Common myeloid progenitor, CD34-positive (primary cell): Measurements from ENCODE around the gene NGB.
A peak's percentile ranks its signal among the peaks of the same experiment; 100 is the strongest.

Source experiments
- CTCF ChIA-PET: fragments of 350-600 bp; sonication (Branson Sonifier 250); formaldehyde crosslinking; loops from one replicate; lab custom pipeline; 2021; ENCODE audit warnings: antibody characterized with exemption; lab: Charles Lee
- POLR2A ChIA-PET: fragments of 350-600 bp; sonication (Branson Sonifier 250); formaldehyde crosslinking; loops from one replicate; lab custom pipeline; 2021; ENCODE audit warnings: antibody characterized with exemption; lab: Charles Lee
- DNase-seq, 3 donors: peaks; one replicate each; pipeline versions ENCODE4 v3.0.0 to v3.0.0-alpha.2; 2013
- H3K27ac ChIP-seq, 2 experiments: 1 replicate in 1 of 2; 2 replicates in 1 of 2; pipeline ENCODE4 v1.7.0; 2013; ENCODE audit warnings: inconsistent platforms in 2 of 2, low read length in 2 of 2, mild to moderate bottlenecking in 2 of 2, low read depth in 1 of 2, moderate library complexity in 1 of 2; ENCODE audit not compliant: severe bottlenecking in 2 of 2, insufficient read depth in 1 of 2, poor library complexity in 1 of 2
- H3K27me3 ChIP-seq, 5 experiments: replicated peaks in 2 of 5; 1 replicate in 3 of 5; 2 replicates in 2 of 5; pipeline versions ENCODE4 v1.6.1 to v1.7.0; 2013; ENCODE audit warnings: low read length in 4 of 5, mild to moderate bottlenecking in 2 of 5, moderate library complexity in 2 of 5, inconsistent platforms in 1 of 5; ENCODE audit not compliant: insufficient read depth in 5 of 5, control insufficient read depth in 4 of 5
- H3K36me3 ChIP-seq, 4 experiments: 1 replicate in 2 of 4; 2 replicates in 2 of 4; pipeline versions ENCODE4 v1.6.1 to v1.7.0; 2013; ENCODE audit warnings: low read length in 3 of 4, control low read depth in 1 of 4, mild to moderate bottlenecking in 1 of 4; ENCODE audit not compliant: control insufficient read depth in 4 of 4, insufficient read depth in 4 of 4
- H3K4me1 ChIP-seq, 4 experiments: 1 replicate in 3 of 4; 2 replicates in 1 of 4; pipeline versions ENCODE4 v1.6.1 to v1.7.1; 2013; ENCODE audit warnings: low read length in 3 of 4, mild to moderate bottlenecking in 3 of 4, control low read depth in 1 of 4, inconsistent platforms in 1 of 4, moderate library complexity in 1 of 4; ENCODE audit not compliant: control insufficient read depth in 4 of 4, insufficient read depth in 4 of 4; ENCODE audit errors: control extremely low read depth in 1 of 4
- H3K4me3 ChIP-seq, 7 experiments: 1 replicate in 4 of 7; 2 replicates in 3 of 7; pipeline versions ENCODE4 v1.5.1 to v1.7.0; 2013; ENCODE audit warnings: mild to moderate bottlenecking in 7 of 7, low read length in 6 of 7, moderate library complexity in 6 of 7, inconsistent platforms in 2 of 7, low read depth in 2 of 7, control low read depth in 1 of 7; ENCODE audit not compliant: insufficient read depth in 4 of 7, control insufficient read depth in 1 of 7; ENCODE audit errors: extremely low read depth in 1 of 7
- H3K9me3 ChIP-seq, 5 experiments: 1 replicate in 4 of 5; 2 replicates in 1 of 5; pipeline versions ENCODE4 v1.6.1 to v1.7.1; 2013; ENCODE audit warnings: low read length in 4 of 5, mild to moderate bottlenecking in 2 of 5, inconsistent platforms in 1 of 5, low read depth in 1 of 5, moderate library complexity in 1 of 5; ENCODE audit not compliant: control insufficient read depth in 4 of 5, insufficient read depth in 2 of 5; ENCODE audit errors: control extremely low read depth in 1 of 5
- WGBS: methylation state at CpG from one replicate; pipeline ENCODE4 v1.1.5; 2013; ENCODE audit not compliant: insufficient coverage; 5-methylcytosine and 5-hydroxymethylcytosine counted together

Gene NGB

DNA sequence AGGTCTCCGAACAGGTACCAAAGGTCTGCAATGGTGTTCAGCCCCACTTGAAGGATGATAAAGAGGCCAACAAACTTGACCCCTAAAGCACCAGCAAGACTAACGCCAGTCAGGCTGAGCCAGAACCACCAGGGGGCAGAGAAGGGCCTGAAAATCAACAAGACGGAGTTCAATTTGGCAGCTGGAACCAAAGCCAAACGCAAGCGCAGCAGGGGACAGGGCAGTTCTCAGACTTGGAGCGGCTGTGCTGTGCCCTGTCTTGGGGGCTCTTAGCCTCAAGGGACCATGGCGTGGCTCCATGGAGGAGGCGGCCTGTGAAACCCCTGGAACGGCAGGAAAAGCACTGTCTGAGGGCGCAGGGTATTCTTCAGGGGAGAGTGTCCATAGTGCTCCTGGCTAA is 30.1 kb upstream of the NGB start:
- Histone ChIP-seq H3K27ac (no peak overlapping the region), H3K36me3 (peaks cover 7 to 39% (median 11%) of the 10 kb centered on the region in 4 experiments), H3K4me3 (no peak overlapping the region), H3K4me1 (peaks cover 0 to 8% (median 6%) of the 10 kb centered on the region in 4 experiments), H3K9me3 (no peaks in the 10 kb centered on the region), H3K27me3 (no peaks in the 10 kb centered on the region)
- POLR2A ChIA-PET, result interaction anchor here (0.6 kb wide), 1 partner anchor 615 kb away, joined by 4 read pairs; no protein-coding TSS in a partner anchor
- CTCF ChIA-PET, result interaction anchor here (0.8 to 12.9 kb wide), 13 partner anchors 8 to 252 kb away, joined by 3 to 251 read pairs (median 4); partner anchors contain the start of genes GSTZ1, NGB and POMT2
- peak; percentile 81 to 89 (median 83) for DNase-seq
- WGBS, result 53% methylated on average over 10 of the region's 10 CpGs

DNA sequence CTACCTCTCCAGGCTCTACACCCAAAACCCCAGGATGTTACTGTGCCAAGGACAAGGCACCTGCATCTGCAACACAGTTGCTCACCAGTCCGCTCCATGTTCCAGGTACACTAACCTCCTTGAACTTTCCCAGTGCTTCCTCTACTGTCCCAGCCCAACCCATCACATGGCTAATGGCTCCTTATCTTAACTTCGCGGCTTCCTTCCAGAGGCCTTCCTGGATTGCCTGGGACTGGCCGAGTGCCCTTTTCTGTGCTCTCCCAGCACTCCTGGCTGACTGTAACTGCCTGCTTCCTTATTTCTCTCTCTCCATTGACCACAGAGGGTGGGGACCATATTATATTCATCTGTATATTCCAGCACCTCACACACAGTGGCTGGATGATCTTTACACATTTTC is 28.8 kb upstream of the NGB start:
- CTCF ChIA-PET, result interaction anchor here (1.2 to 12.9 kb wide), 5 partner anchors 16 to 251 kb away, joined by 3 to 251 read pairs (median 4); partner anchors contain the start of genes GSTZ1 and POMT2
- no peak overlapping the region for H3K4me3 ChIP-seq
- peaks cover 0 to 8% (median 6%) of the 10 kb centered on the region in 4 experiments for H3K4me1 ChIP-seq
- H3K27ac ChIP-seq, result no peak overlapping the region
- 40% methylated on average over 4 of the region's 4 CpGs for WGBS
- H3K9me3 ChIP-seq, result no peaks in the 10 kb centered on the region
- POLR2A ChIA-PET, result no interaction called here
- H3K27me3 ChIP-seq, result no peaks in the 10 kb centered on the region
- peaks cover 5 to 38% (median 13%) of the 10 kb centered on the region in 4 experiments for H3K36me3 ChIP-seq
- DNase-seq, result peak in 1 of 3 donors; percentile 10

DNA sequence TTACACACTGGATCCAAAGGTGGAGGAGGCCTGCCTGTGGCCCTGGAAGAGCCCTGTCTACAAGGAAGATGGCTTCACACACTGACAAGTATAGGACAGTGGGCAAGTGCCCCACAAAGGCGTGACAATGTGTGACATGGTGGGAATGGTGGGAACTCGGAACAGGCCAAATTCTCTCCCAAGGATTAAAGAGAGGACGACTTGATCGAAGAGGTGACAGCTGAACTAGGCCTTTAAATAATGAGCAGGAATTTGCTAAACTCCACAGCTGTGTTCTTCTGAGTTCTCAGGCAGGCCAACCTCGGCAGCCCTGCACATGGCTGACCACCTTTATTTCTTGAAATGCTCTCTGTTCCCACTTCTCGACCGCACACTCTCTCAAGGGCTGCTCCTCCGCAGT is 25.9 kb upstream of the NGB start:
- DNase-seq, result no peak
- Histone ChIP-seq H3K27me3 (no peaks in the 10 kb centered on the region), H3K27ac (no peak overlapping the region), H3K36me3 (peaks cover 0 to 31% (median 11%) of the 10 kb centered on the region in 4 experiments), H3K4me1 (peaks cover 0 to 7% (median 2%) of the 10 kb centered on the region in 4 experiments), H3K4me3 (no peak overlapping the region), H3K9me3 (no peaks in the 10 kb centered on the region)
- ChIA-PET POLR2A (no interaction called here), CTCF (interaction anchor here (0.7 to 12.9 kb wide), 3 partner anchors 19 to 112 kb away, joined by 3 to 251 read pairs (median 4); partner anchors contain the start of genes GSTZ1 and POMT2)
- 97% methylated on average over 8 of the region's 8 CpGs for WGBS

DNA sequence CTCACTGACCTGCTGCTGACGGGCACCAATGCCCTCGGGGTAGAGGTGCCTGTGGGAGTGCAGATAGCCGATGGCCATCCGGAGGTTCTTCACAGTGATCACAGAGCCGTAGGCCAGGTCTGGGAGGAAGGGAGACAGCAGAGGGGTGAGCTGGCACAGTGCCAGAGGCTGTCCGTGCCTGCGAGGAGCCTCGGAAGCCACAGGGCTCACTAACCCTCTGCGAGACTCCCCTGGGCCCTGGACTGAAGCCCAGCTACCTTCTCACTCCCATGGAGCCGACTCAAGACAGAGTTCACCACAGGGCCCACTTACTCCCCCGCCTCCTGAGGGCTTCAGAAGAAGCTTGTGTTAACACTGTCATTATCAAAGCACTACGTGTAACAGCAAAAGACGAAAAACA is 25.1 kb upstream of the NGB start:
- H3K27me3 ChIP-seq, result no peaks in the 10 kb centered on the region
- H3K27ac ChIP-seq, result no peak overlapping the region
- H3K36me3 ChIP-seq, result peaks cover 0 to 28% (median 11%) of the 10 kb centered on the region in 4 experiments
- peaks cover 0 to 7% (median 2%) of the 10 kb centered on the region in 4 experiments for H3K4me1 ChIP-seq
- CTCF ChIA-PET, result interaction anchor here (1.0 to 12.9 kb wide), 2 partner anchors 11 to 19 kb away, joined by 3 to 251 read pairs; partner anchors contain the start of genes GSTZ1 and POMT2
- no peak for DNase-seq
- H3K4me3 ChIP-seq, result no peak overlapping the region
- WGBS, result 90% methylated on average over 13 of the region's 13 CpGs
- H3K9me3 ChIP-seq, result no peaks in the 10 kb centered on the region
- POLR2A ChIA-PET, result no interaction called here

DNA sequence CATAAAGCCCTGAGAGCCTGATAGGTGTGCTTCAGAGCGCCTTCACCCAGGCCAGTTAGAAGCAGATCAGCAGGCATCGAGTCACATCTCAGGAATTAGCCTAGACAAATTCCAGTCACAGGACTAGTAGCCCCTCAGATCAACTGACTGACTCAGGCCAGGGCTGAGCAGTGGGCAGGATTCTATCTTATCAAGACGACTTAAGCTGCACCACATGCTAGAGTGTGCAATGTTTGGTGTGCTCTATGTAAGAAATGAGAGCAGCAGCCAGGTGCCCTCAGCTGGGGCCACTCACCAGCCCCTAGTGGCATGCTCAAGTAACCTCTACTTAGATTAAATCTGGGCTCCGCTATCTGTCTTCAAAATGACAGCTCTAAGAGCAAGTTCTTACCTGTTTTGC is 19.7 kb upstream of the NGB start:
- Histone ChIP-seq H3K27ac (no peak overlapping the region), H3K27me3 (no peaks in the 10 kb centered on the region), H3K4me1 (no peaks in the 10 kb centered on the region), H3K9me3 (no peaks in the 10 kb centered on the region), H3K36me3 (peaks cover under 1 to 21% (median 4%) of the 10 kb centered on the region in 4 experiments), H3K4me3 (no peak overlapping the region)
- 96% methylated on average over 3 of the region's 4 CpGs for WGBS
- POLR2A ChIA-PET, result no interaction called here
- DNase-seq, result peak in 1 of 3 donors; percentile 12
- CTCF ChIA-PET, result interaction anchor here (0.5 to 4.3 kb wide), 5 partner anchors 8 to 491 kb away, joined by 3 to 14 read pairs (median 5); no protein-coding TSS in a partner anchor

DNA sequence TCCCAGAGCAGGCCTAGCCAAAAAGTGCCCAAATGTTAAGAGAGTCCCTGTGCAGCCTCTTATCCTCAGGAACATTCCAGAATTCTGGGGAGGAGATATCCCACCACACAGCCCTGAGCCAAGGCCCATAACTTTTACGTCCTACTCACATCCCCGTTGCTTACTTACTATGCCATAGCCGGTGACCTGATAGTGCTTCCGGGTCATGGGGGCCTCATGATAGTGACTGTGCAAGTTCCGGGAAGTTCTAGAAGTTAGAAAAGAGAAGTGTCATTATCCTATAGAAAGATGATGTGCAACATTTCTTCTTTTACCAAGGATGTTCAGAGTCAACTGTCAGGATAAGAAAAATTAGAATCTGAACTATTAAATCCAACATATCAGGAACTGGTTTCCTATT is 15.6 kb upstream of the NGB start:
- DNase-seq, result no peak
- no CpG with 5 or more reads among the region's 5 CpGs for WGBS
- Histone ChIP-seq H3K36me3 (peaks cover 6 to 43% (median 24%) of the 10 kb centered on the region in 4 experiments), H3K4me1 (no peaks in the 10 kb centered on the region), H3K27me3 (no peaks in the 10 kb centered on the region), H3K4me3 (no peak overlapping the region), H3K27ac (no peak overlapping the region), H3K9me3 (no peaks in the 10 kb centered on the region)
- CTCF ChIA-PET, result interaction anchor here (0.9 to 1.7 kb wide), 4 partner anchors 12 to 134 kb away, joined by 3 to 6 read pairs (median 4); no protein-coding TSS in a partner anchor
- POLR2A ChIA-PET, result no interaction called here

DNA sequence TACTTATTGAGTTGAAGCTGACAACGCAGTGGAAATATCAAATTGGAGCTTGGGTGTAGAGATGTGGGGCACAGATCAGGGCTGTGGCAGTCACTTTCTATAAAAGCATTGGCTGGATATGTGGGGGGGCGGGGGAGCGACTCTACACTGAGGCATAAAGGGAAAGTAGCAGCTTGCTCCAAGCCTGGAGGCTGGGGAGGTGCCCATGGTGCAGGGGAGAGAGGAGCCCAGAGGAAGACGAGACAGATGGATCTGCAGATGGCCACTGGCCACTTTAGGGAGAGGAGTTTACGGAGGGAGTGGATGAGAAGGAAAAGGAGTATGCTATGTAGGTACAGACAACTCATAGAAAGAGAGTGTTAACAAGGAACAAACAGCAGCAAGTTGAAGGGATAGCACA is 13.5 kb upstream of the NGB start:
- no peaks in the 10 kb centered on the region for H3K4me1 ChIP-seq
- H3K9me3 ChIP-seq, result no peaks in the 10 kb centered on the region
- ChIA-PET CTCF (no interaction called here), POLR2A (no interaction called here)
- no peak overlapping the region for H3K4me3 ChIP-seq
- no peak overlapping the region for H3K27ac ChIP-seq
- 99% methylated on average over 5 of the region's 5 CpGs for WGBS
- peaks cover 6 to 42% (median 26%) of the 10 kb centered on the region in 4 experiments for H3K36me3 ChIP-seq
- no peak for DNase-seq
- no peaks in the 10 kb centered on the region for H3K27me3 ChIP-seq
